ENCODE data around the gene SPECC1L. TPM values are rescaled to one million over a fixed set of nuclear protein-coding genes. Genes with fewer than 3 reads are reported as not detected.

SPECC1L gene
- total RNA-seq, 2 donors from 2014 or later, result 39.6 to 63.2 TPM

GRCh38 chr22:24383061-24383460 is 112.4 kb downstream of the SPECC1L start:
- Histone ChIP-seq H3K4me3 (no peak overlapping the region), H3K27me3 (replicated peaks; ENCODE audit: insufficient read depth) (no peaks in the 10 kb centered on the region), H3K4me1 (replicated peaks) (no peaks in the 10 kb centered on the region), H3K9me3 (no peaks in the 10 kb centered on the region), H3K36me3 (no peaks in the 10 kb centered on the region), H3K27ac (no peak overlapping the region)
- no peak for DNase-seq (ENCODE audit: low spot score)
- TF ChIP-seq CTCF (IDR thresholded peaks at IDR 0.05) (no peak), POLR2AphosphoS5 (IDR thresholded peaks at IDR 0.05) (no peak), POLR2A (IDR thresholded peaks at IDR 0.05) (no peak)
- intact Hi-C loops (cut with DNase I), result no loop called here
- 36% methylated on average over 2 of the region's 2 CpGs for WGBS

GRCh38 chr22:24384131-24384530 is 113.5 kb downstream of the SPECC1L start:
- WGBS, result 95% methylated on average over 1 of the region's 1 CpG
- no peaks in the 10 kb centered on the region for H3K27me3 ChIP-seq (replicated peaks; ENCODE audit: insufficient read depth)
- intact Hi-C loops (cut with DNase I), result no loop called here

GRCh38 chr22:24386937-24387471 is 116.4 kb downstream of the SPECC1L start:
- H3K36me3 ChIP-seq, result no peaks in the 10 kb centered on the region
- no peak overlapping the region for H3K27ac ChIP-seq
- intact Hi-C loops (cut with DNase I), result no loop called here
- peaks cover 9% of the 10 kb centered on the region for H3K4me1 ChIP-seq (replicated peaks)
- TF ChIP-seq CTCF (IDR thresholded peaks at IDR 0.05), result no peak
- H3K4me3 ChIP-seq, result no peak overlapping the region
- H3K27me3 ChIP-seq (replicated peaks; ENCODE audit: insufficient read depth), result no peaks in the 10 kb centered on the region
- 47% methylated on average over 2 of the region's 2 CpGs for WGBS
- DNase-seq (ENCODE audit: low spot score), result no peak
- no peaks in the 10 kb centered on the region for H3K9me3 ChIP-seq

More at GRCh38 chr22:24384131-24384530, 113.5 kb downstream of the SPECC1L start:
- DNase-seq (ENCODE audit: low spot score), result no peak
- TF ChIP-seq CTCF (IDR thresholded peaks at IDR 0.05) (no peak), POLR2A (IDR thresholded peaks at IDR 0.05) (no peak), POLR2AphosphoS5 (IDR thresholded peaks at IDR 0.05) (no peak)
- no peaks in the 10 kb centered on the region for H3K4me1 ChIP-seq (replicated peaks)
- no peaks in the 10 kb centered on the region for H3K9me3 ChIP-seq
- H3K4me3 ChIP-seq, result no peak overlapping the region
- no peak overlapping the region for H3K27ac ChIP-seq
- H3K36me3 ChIP-seq, result no peaks in the 10 kb centered on the region

- DNase-seq (ENCODE audit: low spot score), result no peak
- Histone ChIP-seq H3K4me1 (replicated peaks) (peaks cover 9% of the 10 kb centered on the region), H3K9me3 (no peaks in the 10 kb centered on the region), H3K36me3 (no peaks in the 10 kb centered on the region), H3K27ac (no peak overlapping the region), H3K27me3 (replicated peaks; ENCODE audit: insufficient read depth) (no peaks in the 10 kb centered on the region), H3K4me3 (no peak overlapping the region)
- no peak for TF ChIP-seq POLR2AphosphoS5 (IDR thresholded peaks at IDR 0.05)
- no peak for TF ChIP-seq CTCF (IDR thresholded peaks at IDR 0.05)
- no peak for TF ChIP-seq POLR2A (IDR thresholded peaks at IDR 0.05)
- WGBS, result 96% methylated on average over 1 of the region's 1 CpG
- intact Hi-C loops (cut with DNase I), result no loop called here
Measured at GRCh38 chr22:24389680-24390079, 119.0 kb downstream of the SPECC1L start.

GRCh38 chr22:24390156-24390555 is 119.5 kb downstream of the SPECC1L start:
- H3K9me3 ChIP-seq, result no peaks in the 10 kb centered on the region
- intact Hi-C loops (cut with DNase I), result no loop called here
- no peak for DNase-seq (ENCODE audit: low spot score)
- no peak overlapping the region for H3K27ac ChIP-seq
- peaks cover 9% of the 10 kb centered on the region for H3K4me1 ChIP-seq (replicated peaks)
- H3K27me3 ChIP-seq (replicated peaks; ENCODE audit: insufficient read depth), result no peaks in the 10 kb centered on the region
- TF ChIP-seq POLR2AphosphoS5 (IDR thresholded peaks at IDR 0.05) (no peak), POLR2A (IDR thresholded peaks at IDR 0.05) (no peak), CTCF (IDR thresholded peaks at IDR 0.05) (no peak)
- no peak overlapping the region for H3K4me3 ChIP-seq
- 84% methylated on average over 2 of the region's 2 CpGs for WGBS
- H3K36me3 ChIP-seq, result no peaks in the 10 kb centered on the region

All from prostate gland (tissue), 2 donors.